Measurements from ENCODE around the gene FNIP1.

GRCh38 chr5:131637694-131638093 lies 159.1 kb downstream of the FNIP1 start:
- TF ChIP-seq POLR2AphosphoS5 (IDR thresholded peaks at IDR 0.05; ENCODE audit: borderline replicate concordance, low read depth, low read length) (no peak), EZH2 (IDR thresholded peaks at IDR 0.05) (no peak)
